ENCODE results near the gene F7. TPM values are rescaled to one million over a fixed set of nuclear protein-coding genes. Genes with fewer than 3 reads are reported as not detected.
A peak's percentile ranks its signal among the peaks of the same experiment; 100 is the strongest.

Gene F7
- total RNA-seq, 2 donors from 2014 or later: not detected

GRCh38 chr13:113143466-113144254 is 38.1 kb downstream of the F7 start:
- no peak for ATAC-seq
- H3K9me3 ChIP-seq (ENCODE audit: control insufficient read depth, low read length, poor library complexity, severe bottlenecking): no peaks in the 10 kb centered on the region
- no peak overlapping the region for H3K4me3 Mint-ChIP-seq
- H3K27me3 Mint-ChIP-seq: peaks cover 5% of the 10 kb centered on the region
- no peaks in the 10 kb centered on the region for H3K36me3 Mint-ChIP-seq (ENCODE audit: low read depth)
- no peak for DNase-seq
- peaks cover 2% of the 10 kb centered on the region for H3K4me1 Mint-ChIP-seq
- H3K27ac Mint-ChIP-seq: no peak overlapping the region

GRCh38 chr13:113144255-113144629 is 38.7 kb downstream of the F7 start:
- no peak overlapping the region for H3K4me3 Mint-ChIP-seq
- H3K27me3 Mint-ChIP-seq: peaks cover 5% of the 10 kb centered on the region
- H3K4me1 Mint-ChIP-seq: peaks cover 2% of the 10 kb centered on the region
- no peaks in the 10 kb centered on the region for H3K9me3 ChIP-seq (ENCODE audit: control insufficient read depth, low read length, poor library complexity, severe bottlenecking)
- H3K36me3 Mint-ChIP-seq (ENCODE audit: low read depth): no peaks in the 10 kb centered on the region
- no peak for ATAC-seq
- no peak for DNase-seq
- H3K27ac Mint-ChIP-seq: no peak overlapping the region

- ATAC-seq: no peak
- H3K36me3 Mint-ChIP-seq (ENCODE audit: low read depth): no peaks in the 10 kb centered on the region
- DNase-seq: no peak
- H3K4me3 Mint-ChIP-seq: no peak overlapping the region
- H3K27ac Mint-ChIP-seq: no peak overlapping the region
- H3K4me1 Mint-ChIP-seq: peaks cover 2% of the 10 kb centered on the region
- no peaks in the 10 kb centered on the region for H3K9me3 ChIP-seq (ENCODE audit: control insufficient read depth, low read length, poor library complexity, severe bottlenecking)
- H3K27me3 Mint-ChIP-seq: peaks cover 5% of the 10 kb centered on the region
These were observed 39.9 kb downstream of the F7 start for GRCh38 chr13:113145496-113145895.

- Mint-ChIP-seq H3K4me1 (peaks cover 2% of the 10 kb centered on the region), H3K27me3 (peaks cover 5% of the 10 kb centered on the region), H3K4me3 (no peak overlapping the region), H3K36me3 (ENCODE audit: low read depth) (no peaks in the 10 kb centered on the region), H3K27ac (no peak overlapping the region)
- H3K9me3 ChIP-seq (ENCODE audit: control insufficient read depth, low read length, poor library complexity, severe bottlenecking): no peaks in the 10 kb centered on the region
- DNase-seq (no peak), ATAC-seq (no peak)
These were observed 40.5 kb downstream of the F7 start for GRCh38 chr13:113145911-113146598.

- H3K36me3 Mint-ChIP-seq (ENCODE audit: low read depth): no peaks in the 10 kb centered on the region
- ATAC-seq (no peak), DNase-seq (no peak)
- H3K27me3 Mint-ChIP-seq: peaks cover 5% of the 10 kb centered on the region
- H3K4me1 Mint-ChIP-seq: peaks cover 2% of the 10 kb centered on the region
- no peak overlapping the region for H3K27ac Mint-ChIP-seq
- no peaks in the 10 kb centered on the region for H3K9me3 ChIP-seq (ENCODE audit: control insufficient read depth, low read length, poor library complexity, severe bottlenecking)
- H3K4me3 Mint-ChIP-seq: no peak overlapping the region
These were observed 41.2 kb downstream of the F7 start for GRCh38 chr13:113146750-113147149.

- H3K36me3 Mint-ChIP-seq (ENCODE audit: low read depth): no peaks in the 10 kb centered on the region
- H3K27me3 Mint-ChIP-seq: peaks cover 5% of the 10 kb centered on the region
- no peak overlapping the region for H3K27ac Mint-ChIP-seq
- H3K4me3 Mint-ChIP-seq: no peak overlapping the region
- no peaks in the 10 kb centered on the region for H3K9me3 ChIP-seq (ENCODE audit: control insufficient read depth, low read length, poor library complexity, severe bottlenecking)
- peaks cover 3% of the 10 kb centered on the region for H3K4me1 Mint-ChIP-seq
- no peak for ATAC-seq
- no peak for DNase-seq
These were observed 41.6 kb downstream of the F7 start for GRCh38 chr13:113147206-113147605.

GRCh38 chr13:113148407-113148806 is 42.8 kb downstream of the F7 start:
- H3K9me3 ChIP-seq (ENCODE audit: control insufficient read depth, low read length, poor library complexity, severe bottlenecking): no peaks in the 10 kb centered on the region
- H3K4me3 Mint-ChIP-seq: no peak overlapping the region
- peaks cover 2% of the 10 kb centered on the region for H3K36me3 Mint-ChIP-seq (ENCODE audit: low read depth)
- no peak overlapping the region for H3K27ac Mint-ChIP-seq
- peaks cover 5% of the 10 kb centered on the region for H3K27me3 Mint-ChIP-seq
- ATAC-seq (no peak), DNase-seq (no peak)
- H3K4me1 Mint-ChIP-seq: peaks cover 10% of the 10 kb centered on the region

GRCh38 chr13:113148940-113149503 is 43.4 kb downstream of the F7 start:
- no peak for DNase-seq
- no peak for ATAC-seq
- Mint-ChIP-seq H3K27ac (no peak overlapping the region), H3K36me3 (ENCODE audit: low read depth) (peaks cover 2% of the 10 kb centered on the region), H3K4me3 (no peak overlapping the region), H3K4me1 (peaks cover 12% of the 10 kb centered on the region), H3K27me3 (peaks cover 5% of the 10 kb centered on the region)
- no peaks in the 10 kb centered on the region for H3K9me3 ChIP-seq (ENCODE audit: control insufficient read depth, low read length, poor library complexity, severe bottlenecking)

GRCh38 chr13:113149711-113150549 is 44.3 kb downstream of the F7 start:
- DNase-seq (no peak), ATAC-seq (no peak)
- H3K4me3 Mint-ChIP-seq: no peak overlapping the region
- H3K9me3 ChIP-seq (ENCODE audit: control insufficient read depth, low read length, poor library complexity, severe bottlenecking): no peaks in the 10 kb centered on the region
- peaks cover 5% of the 10 kb centered on the region for H3K27me3 Mint-ChIP-seq
- H3K27ac Mint-ChIP-seq: no peak overlapping the region
- H3K4me1 Mint-ChIP-seq: peaks cover 12% of the 10 kb centered on the region
- peaks cover 2% of the 10 kb centered on the region for H3K36me3 Mint-ChIP-seq (ENCODE audit: low read depth)

GRCh38 chr13:113150550-113151365 is 45.2 kb downstream of the F7 start:
- Mint-ChIP-seq H3K36me3 (ENCODE audit: low read depth) (peaks cover 2% of the 10 kb centered on the region), H3K4me1 (peaks cover 12% of the 10 kb centered on the region), H3K4me3 (peak overlapping the region; percentile 66), H3K27me3 (peaks cover 5% of the 10 kb centered on the region), H3K27ac (no peak overlapping the region)
- DNase-seq: no peak
- no peak for ATAC-seq
- H3K9me3 ChIP-seq (ENCODE audit: control insufficient read depth, low read length, poor library complexity, severe bottlenecking): no peaks in the 10 kb centered on the region

GRCh38 chr13:113151745-113152690 is 46.4 kb downstream of the F7 start:
- ATAC-seq: no peak

GRCh38 chr13:113152691-113152983 is 47.0 kb downstream of the F7 start:
- no peaks in the 10 kb centered on the region for H3K9me3 ChIP-seq (ENCODE audit: control insufficient read depth, low read length, poor library complexity, severe bottlenecking)
- ATAC-seq (no peak), DNase-seq (no peak)
- Mint-ChIP-seq H3K4me3 (peak overlapping the region; percentile 96), H3K27ac (peak overlapping the region; percentile 89), H3K27me3 (no peaks in the 10 kb centered on the region), H3K36me3 (ENCODE audit: low read depth) (peaks cover 2% of the 10 kb centered on the region), H3K4me1 (peaks cover 12% of the 10 kb centered on the region)

More at GRCh38 chr13:113151745-113152690, 46.4 kb downstream of the F7 start:
- peaks cover 2% of the 10 kb centered on the region for H3K36me3 Mint-ChIP-seq (ENCODE audit: low read depth)
- H3K4me3 Mint-ChIP-seq: peak overlapping the region; percentile 96
- DNase-seq: no peak
- peak overlapping the region; percentile 89 for H3K27ac Mint-ChIP-seq
- no peaks in the 10 kb centered on the region for H3K27me3 Mint-ChIP-seq
- no peaks in the 10 kb centered on the region for H3K9me3 ChIP-seq (ENCODE audit: control insufficient read depth, low read length, poor library complexity, severe bottlenecking)
- H3K4me1 Mint-ChIP-seq: peaks cover 12% of the 10 kb centered on the region
